Measurements from ENCODE around the gene PIGH. TPM values are rescaled to one million over a fixed set of nuclear protein-coding genes. Genes with fewer than 3 reads are reported as not detected.
A peak's percentile ranks its signal among the peaks of the same experiment; 100 is the strongest.

PIGH gene
- total RNA-seq, 1 experiment from 2014 or later, result 6.8 TPM

GRCh38 chr14:67622675-67623074, 22.6 kb upstream of the PIGH start (continued):
- TF ChIP-seq, protein P1, sequence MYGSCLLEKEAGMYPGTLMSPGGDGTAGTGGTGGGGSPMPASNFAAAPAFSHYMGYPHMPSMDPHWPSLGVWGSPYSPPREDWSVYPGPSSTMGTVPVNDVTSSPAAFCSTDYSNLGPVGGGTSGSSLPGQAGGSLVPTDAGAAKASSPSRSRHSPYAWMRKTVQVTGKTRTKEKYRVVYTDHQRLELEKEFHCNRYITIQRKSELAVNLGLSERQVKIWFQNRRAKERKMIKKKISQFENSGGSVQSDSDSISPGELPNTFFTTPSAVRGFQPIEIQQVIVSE (CRISPR knock-in tag; IDR thresholded peaks at IDR 0.05; ENCODE audit: borderline replicate concordance), result no peak
- TF ChIP-seq GTF2I (CRISPR knock-in tag; conservative IDR thresholded peaks at IDR 0.05), result no peak
- TF ChIP-seq ERG (CRISPR knock-in tag; IDR thresholded peaks at IDR 0.05), result no peak
- TF ChIP-seq ZNF423 (CRISPR knock-in tag; IDR thresholded peaks at IDR 0.05), result no peak

DNA sequence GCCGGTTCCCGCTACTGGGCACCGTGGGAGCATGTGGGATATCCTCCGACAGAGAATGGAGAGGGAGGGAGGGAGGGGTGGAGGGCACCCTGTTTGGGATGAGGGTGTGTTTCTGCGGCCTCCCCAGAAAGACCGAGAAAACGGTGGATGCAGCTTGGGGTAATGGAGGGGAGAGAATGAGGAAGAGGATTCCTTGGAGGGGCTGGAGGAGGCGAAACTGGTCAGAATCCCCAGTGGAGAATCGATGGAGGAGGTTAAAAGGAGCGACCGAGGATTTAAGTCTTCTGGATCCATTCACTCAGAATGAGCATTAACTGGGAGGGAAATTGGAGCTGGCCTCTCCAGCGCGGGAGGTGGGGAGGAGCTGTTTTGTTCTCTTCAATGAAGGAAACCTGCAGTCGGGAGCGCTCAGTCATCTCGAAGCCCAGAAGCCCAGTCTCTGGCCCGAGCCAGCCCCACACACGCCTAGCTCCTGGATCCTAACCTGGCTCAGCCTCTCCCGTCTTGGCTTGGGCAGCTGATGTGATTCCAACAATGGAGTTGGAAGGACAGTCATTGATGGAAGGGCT, 20.2 kb upstream of the PIGH start:
- Mint-ChIP-seq H3K4me3 (peak overlapping the region; percentile 92), H3K36me3 (peaks cover 17% of the 10 kb centered on the region), H3K27ac (peak overlapping the region; percentile 88), H3K4me1 (peaks cover 35% of the 10 kb centered on the region), H3K27me3 (ENCODE audit: low read depth) (peaks cover 39% of the 10 kb centered on the region), H3K9me3 (no peaks in the 10 kb centered on the region)
- DNase-seq (ENCODE audit: low spot score) (peak; percentile 53), ATAC-seq (peak; percentile 26)
- no peak for TF ChIP-seq ZNF416 (CRISPR knock-in tag; IDR thresholded peaks at IDR 0.05)
- TF ChIP-seq NR2C2 (CRISPR knock-in tag; IDR thresholded peaks at IDR 0.05), result no peak
- TF ChIP-seq CREB1 (CRISPR knock-in tag; IDR thresholded peaks at IDR 0.05), result no peak
- TF ChIP-seq, protein P2, sequence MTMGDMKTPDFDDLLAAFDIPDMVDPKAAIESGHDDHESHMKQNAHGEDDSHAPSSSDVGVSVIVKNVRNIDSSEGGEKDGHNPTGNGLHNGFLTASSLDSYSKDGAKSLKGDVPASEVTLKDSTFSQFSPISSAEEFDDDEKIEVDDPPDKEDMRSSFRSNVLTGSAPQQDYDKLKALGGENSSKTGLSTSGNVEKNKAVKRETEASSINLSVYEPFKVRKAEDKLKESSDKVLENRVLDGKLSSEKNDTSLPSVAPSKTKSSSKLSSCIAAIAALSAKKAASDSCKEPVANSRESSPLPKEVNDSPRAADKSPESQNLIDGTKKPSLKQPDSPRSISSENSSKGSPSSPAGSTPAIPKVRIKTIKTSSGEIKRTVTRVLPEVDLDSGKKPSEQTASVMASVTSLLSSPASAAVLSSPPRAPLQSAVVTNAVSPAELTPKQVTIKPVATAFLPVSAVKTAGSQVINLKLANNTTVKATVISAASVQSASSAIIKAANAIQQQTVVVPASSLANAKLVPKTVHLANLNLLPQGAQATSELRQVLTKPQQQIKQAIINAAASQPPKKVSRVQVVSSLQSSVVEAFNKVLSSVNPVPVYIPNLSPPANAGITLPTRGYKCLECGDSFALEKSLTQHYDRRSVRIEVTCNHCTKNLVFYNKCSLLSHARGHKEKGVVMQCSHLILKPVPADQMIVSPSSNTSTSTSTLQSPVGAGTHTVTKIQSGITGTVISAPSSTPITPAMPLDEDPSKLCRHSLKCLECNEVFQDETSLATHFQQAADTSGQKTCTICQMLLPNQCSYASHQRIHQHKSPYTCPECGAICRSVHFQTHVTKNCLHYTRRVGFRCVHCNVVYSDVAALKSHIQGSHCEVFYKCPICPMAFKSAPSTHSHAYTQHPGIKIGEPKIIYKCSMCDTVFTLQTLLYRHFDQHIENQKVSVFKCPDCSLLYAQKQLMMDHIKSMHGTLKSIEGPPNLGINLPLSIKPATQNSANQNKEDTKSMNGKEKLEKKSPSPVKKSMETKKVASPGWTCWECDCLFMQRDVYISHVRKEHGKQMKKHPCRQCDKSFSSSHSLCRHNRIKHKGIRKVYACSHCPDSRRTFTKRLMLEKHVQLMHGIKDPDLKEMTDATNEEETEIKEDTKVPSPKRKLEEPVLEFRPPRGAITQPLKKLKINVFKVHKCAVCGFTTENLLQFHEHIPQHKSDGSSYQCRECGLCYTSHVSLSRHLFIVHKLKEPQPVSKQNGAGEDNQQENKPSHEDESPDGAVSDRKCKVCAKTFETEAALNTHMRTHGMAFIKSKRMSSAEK (CRISPR knock-in tag; IDR thresholded peaks at IDR 0.05; ENCODE audit: borderline replicate concordance), result no peak
- no peak for TF ChIP-seq ZNF263 (CRISPR knock-in tag; IDR thresholded peaks at IDR 0.05; ENCODE audit: low read depth)
- no peak for TF ChIP-seq FOXP1 (CRISPR knock-in tag; IDR thresholded peaks at IDR 0.05; ENCODE audit: borderline replicate concordance)
- TF ChIP-seq GABPB1 (CRISPR knock-in tag; IDR thresholded peaks at IDR 0.05), result no peak
- TF ChIP-seq EMX1 (CRISPR knock-in tag; IDR thresholded peaks at IDR 0.05), result no peak
- no peak for TF ChIP-seq MXD4 (CRISPR knock-in tag; IDR thresholded peaks at IDR 0.05; ENCODE audit: borderline replicate concordance)
- TF ChIP-seq, protein P3, sequence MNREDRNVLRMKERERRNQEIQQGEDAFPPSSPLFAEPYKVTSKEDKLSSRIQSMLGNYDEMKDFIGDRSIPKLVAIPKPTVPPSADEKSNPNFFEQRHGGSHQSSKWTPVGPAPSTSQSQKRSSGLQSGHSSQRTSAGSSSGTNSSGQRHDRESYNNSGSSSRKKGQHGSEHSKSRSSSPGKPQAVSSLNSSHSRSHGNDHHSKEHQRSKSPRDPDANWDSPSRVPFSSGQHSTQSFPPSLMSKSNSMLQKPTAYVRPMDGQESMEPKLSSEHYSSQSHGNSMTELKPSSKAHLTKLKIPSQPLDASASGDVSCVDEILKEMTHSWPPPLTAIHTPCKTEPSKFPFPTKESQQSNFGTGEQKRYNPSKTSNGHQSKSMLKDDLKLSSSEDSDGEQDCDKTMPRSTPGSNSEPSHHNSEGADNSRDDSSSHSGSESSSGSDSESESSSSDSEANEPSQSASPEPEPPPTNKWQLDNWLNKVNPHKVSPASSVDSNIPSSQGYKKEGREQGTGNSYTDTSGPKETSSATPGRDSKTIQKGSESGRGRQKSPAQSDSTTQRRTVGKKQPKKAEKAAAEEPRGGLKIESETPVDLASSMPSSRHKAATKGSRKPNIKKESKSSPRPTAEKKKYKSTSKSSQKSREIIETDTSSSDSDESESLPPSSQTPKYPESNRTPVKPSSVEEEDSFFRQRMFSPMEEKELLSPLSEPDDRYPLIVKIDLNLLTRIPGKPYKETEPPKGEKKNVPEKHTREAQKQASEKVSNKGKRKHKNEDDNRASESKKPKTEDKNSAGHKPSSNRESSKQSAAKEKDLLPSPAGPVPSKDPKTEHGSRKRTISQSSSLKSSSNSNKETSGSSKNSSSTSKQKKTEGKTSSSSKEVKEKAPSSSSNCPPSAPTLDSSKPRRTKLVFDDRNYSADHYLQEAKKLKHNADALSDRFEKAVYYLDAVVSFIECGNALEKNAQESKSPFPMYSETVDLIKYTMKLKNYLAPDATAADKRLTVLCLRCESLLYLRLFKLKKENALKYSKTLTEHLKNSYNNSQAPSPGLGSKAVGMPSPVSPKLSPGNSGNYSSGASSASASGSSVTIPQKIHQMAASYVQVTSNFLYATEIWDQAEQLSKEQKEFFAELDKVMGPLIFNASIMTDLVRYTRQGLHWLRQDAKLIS (CRISPR knock-in tag; IDR thresholded peaks at IDR 0.05; ENCODE audit: borderline replicate concordance), result no peak
- no peak for TF ChIP-seq SMAD4 (CRISPR knock-in tag; IDR thresholded peaks at IDR 0.05)
- TF ChIP-seq SMAD3 (CRISPR knock-in tag; IDR thresholded peaks at IDR 0.05; ENCODE audit: borderline replicate concordance), result no peak
- no peak for TF ChIP-seq SP1 (CRISPR knock-in tag; conservative IDR thresholded peaks at IDR 0.05)
- TF ChIP-seq, protein P4, sequence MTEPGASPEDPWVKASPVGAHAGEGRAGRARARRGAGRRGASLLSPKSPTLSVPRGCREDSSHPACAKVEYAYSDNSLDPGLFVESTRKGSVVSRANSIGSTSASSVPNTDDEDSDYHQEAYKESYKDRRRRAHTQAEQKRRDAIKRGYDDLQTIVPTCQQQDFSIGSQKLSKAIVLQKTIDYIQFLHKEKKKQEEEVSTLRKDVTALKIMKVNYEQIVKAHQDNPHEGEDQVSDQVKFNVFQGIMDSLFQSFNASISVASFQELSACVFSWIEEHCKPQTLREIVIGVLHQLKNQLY (CRISPR knock-in tag; IDR thresholded peaks at IDR 0.05), result no peak
- TF ChIP-seq NFATC4 (CRISPR knock-in tag; IDR thresholded peaks at IDR 0.05), result no peak
- TF ChIP-seq, protein P5, sequence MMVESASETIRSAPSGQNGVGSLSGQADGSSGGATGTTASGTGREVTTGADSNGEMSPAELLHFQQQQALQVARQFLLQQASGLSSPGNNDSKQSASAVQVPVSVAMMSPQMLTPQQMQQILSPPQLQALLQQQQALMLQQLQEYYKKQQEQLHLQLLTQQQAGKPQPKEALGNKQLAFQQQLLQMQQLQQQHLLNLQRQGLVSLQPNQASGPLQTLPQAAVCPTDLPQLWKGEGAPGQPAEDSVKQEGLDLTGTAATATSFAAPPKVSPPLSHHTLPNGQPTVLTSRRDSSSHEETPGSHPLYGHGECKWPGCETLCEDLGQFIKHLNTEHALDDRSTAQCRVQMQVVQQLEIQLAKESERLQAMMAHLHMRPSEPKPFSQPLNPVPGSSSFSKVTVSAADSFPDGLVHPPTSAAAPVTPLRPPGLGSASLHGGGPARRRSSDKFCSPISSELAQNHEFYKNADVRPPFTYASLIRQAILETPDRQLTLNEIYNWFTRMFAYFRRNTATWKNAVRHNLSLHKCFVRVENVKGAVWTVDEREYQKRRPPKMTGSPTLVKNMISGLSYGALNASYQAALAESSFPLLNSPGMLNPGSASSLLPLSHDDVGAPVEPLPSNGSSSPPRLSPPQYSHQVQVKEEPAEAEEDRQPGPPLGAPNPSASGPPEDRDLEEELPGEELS (CRISPR knock-in tag; IDR thresholded peaks at IDR 0.05), result no peak
- TF ChIP-seq ZNF671 (CRISPR knock-in tag; IDR thresholded peaks at IDR 0.05), result no peak
- TF ChIP-seq ZNF396 (CRISPR knock-in tag; IDR thresholded peaks at IDR 0.05; ENCODE audit: borderline replicate concordance), result no peak
- CTCF ChIA-PET, result interaction anchor here (0.8 to 3.7 kb wide), 11 partner anchors 20 to 260 kb away, joined by 3 to 49 read pairs (median 11); partner anchors contain the start of genes ATP6V1D, EIF2S1, PIGH and ZFYVE26
- POLR2A ChIA-PET, result interaction anchor here (0.6 to 3.8 kb wide), 10 partner anchors 10 to 202 kb away, joined by 3 to 25 read pairs (median 4); partner anchors contain the start of genes PIGH, PLEKHH1 and RDH11

Data from WTC11 (cell line).